GM12892 (cell line): ENCODE results near the gene TPM2.
A peak's percentile ranks its signal among the peaks of the same experiment; 100 is the strongest.

Experiments used
- DNase-seq: peaks from one replicate; pipeline ENCODE4 v3.0.0; 2011; ENCODE audit not compliant: insufficient read length
- FAIRE-seq: peaks from 2 replicates; lab custom pipeline; 2011; peaks lifted over from hg19 to GRCh38; lab: Jason Lieb, UNC
- POLR2A ChIP-seq: IDR thresholded peaks from 2 replicates; pipeline ENCODE4 v1.6.1; 2011; ENCODE audit warnings: low read depth, low read length, control low read depth
- POLR2AphosphoS5 ChIP-seq: IDR thresholded peaks from 2 replicates; pipeline ENCODE4 v1.6.1; 2011; ENCODE audit warnings: low read depth, low read length, control low read depth
- TAF1 ChIP-seq: IDR thresholded peaks from 2 replicates; pipeline ENCODE4 v1.6.1; 2011; ENCODE audit warnings: low read depth, mild to moderate bottlenecking, control low read depth, low read length, borderline replicate concordance

The TPM2 gene

GRCh38 chr9:35690614-35691333, 1.0 kb upstream of the TPM2 start:
- peak; percentile 62 for DNase-seq
- no peak for FAIRE-seq
- TF ChIP-seq POLR2A (no peak), POLR2AphosphoS5 (no peak), TAF1 (no peak)

DNA sequence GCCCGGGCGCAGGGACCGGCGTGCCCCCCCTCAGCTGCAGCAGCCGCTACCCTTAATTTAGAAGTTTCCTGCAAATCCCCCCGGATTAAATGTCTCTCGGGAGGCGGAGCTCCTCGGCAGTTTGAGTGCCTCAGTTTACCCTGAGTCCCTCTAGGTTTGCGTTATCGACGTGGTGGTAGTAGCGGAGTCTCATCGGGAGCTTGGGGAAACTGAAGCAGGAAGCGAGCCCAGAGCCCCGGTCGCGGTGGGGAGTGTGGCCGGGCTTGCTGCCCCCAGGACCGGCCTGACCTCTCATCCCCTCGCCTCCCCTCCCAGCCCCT, 529 bp upstream of the TPM2 start:
- FAIRE-seq (no peak), DNase-seq (no peak)
- TF ChIP-seq TAF1, result no peak
- no peak for TF ChIP-seq POLR2AphosphoS5
- TF ChIP-seq POLR2A, result no peak

- TF ChIP-seq POLR2AphosphoS5 (no peak), POLR2A (no peak), TAF1 (no peak)
- FAIRE-seq, result no peak
- no peak for DNase-seq
These were observed 875 bp downstream of the TPM2 start for GRCh38 chr9:35688558-35689541.

- FAIRE-seq (no peak), DNase-seq (no peak)
- no peak for TF ChIP-seq TAF1
These were observed 1.7 kb downstream of the TPM2 start for GRCh38 chr9:35687972-35688557.

GRCh38 chr9:35687306-35687705, 2.4 kb downstream of the TPM2 start:
- DNase-seq (no peak), FAIRE-seq (no peak)
- TF ChIP-seq POLR2A (no peak), POLR2AphosphoS5 (no peak), TAF1 (no peak)

GRCh38 chr9:35686222-35687203, 3.2 kb downstream of the TPM2 start:
- TF ChIP-seq TAF1 (no peak), POLR2A (no peak), POLR2AphosphoS5 (no peak)
- no peak for DNase-seq
- FAIRE-seq, result no peak

DNA sequence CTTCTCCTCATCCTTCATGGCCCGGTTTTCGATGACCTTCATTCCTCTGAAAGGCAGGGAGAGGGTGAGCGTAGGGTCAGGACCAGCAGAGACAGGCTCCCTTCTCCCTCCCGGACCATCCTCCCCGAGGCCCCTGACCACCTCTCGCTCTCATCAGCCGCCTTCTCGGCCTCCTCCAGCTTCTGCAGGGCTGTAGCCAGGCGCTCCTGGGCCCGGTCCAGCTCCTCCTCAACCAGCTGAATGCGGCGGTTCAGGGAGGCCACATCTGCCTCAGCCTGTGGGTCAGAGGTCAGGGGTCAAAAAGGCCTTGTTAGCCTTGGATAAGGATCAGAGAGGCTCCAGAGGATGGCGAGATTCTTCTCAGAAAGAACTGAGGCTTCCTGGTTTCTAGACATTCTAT, 4.2 kb downstream of the TPM2 start:
- TF ChIP-seq POLR2AphosphoS5 (no peak), TAF1 (no peak), POLR2A (no peak)
- FAIRE-seq (no peak), DNase-seq (no peak)

DNA sequence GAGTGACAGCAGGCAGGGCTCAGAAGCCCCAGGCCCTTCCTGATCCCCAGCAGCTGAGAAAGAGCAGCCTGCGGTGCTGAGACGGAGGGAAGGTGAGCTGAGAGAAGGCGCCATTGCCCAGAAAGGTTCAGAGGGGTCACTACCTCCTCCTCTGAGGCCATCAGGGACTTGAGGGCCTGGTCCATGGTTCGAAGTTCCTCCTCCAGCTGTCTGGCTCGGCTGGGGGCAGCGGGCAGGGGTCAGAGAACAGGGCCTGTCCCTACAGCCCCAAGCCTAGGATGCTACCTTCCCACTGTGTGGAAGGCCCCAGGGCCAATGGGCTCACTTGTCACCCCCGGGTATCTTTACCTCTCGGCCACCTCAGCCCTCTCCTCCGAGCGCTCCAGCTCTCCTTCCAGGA, 4.8 kb downstream of the TPM2 start:
- no peak for DNase-seq
- FAIRE-seq, result no peak
- TF ChIP-seq TAF1, result no peak
- no peak for TF ChIP-seq POLR2AphosphoS5
- no peak for TF ChIP-seq POLR2A

GRCh38 chr9:35683323-35683722, 6.4 kb downstream of the TPM2 start:
- no peak for TF ChIP-seq POLR2AphosphoS5
- FAIRE-seq (no peak), DNase-seq (no peak)

- DNase-seq, result no peak
- TF ChIP-seq TAF1 (no peak), POLR2A (no peak), POLR2AphosphoS5 (no peak)
- no peak for FAIRE-seq
These were observed 7.0 kb downstream of the TPM2 start for GRCh38 chr9:35682520-35683315.

DNA sequence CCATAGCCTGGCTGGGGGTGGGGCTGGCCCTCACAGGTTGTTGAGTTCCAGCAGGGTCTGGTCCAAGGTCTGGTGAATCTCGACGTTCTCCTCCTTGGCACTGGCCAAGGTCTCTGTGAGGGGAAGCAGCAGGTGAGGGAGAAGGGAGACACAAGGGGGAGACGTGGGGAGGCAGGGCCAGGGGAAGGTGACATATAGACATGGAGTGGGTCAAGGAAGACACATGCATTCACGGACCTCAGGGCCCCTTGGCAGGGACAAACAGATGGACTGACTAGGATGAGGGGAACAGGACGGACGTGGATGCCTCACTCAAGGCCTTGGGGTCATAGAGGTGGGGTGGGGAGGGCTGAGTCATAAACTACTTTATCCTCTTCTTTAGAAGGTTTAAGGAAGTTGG, 7.7 kb downstream of the TPM2 start:
- TF ChIP-seq POLR2A, result no peak
- no peak for TF ChIP-seq POLR2AphosphoS5
- no peak for TF ChIP-seq TAF1
- DNase-seq (no peak), FAIRE-seq (no peak)
